GM12878 (cell line): Measurements from ENCODE around the gene ATP5F1D. TPM values are rescaled to one million over a fixed set of nuclear protein-coding genes. Genes with fewer than 3 reads are reported as not detected.
A peak's percentile ranks its signal among the peaks of the same experiment; 100 is the strongest.

Experiments used
- BACH1 ChIP-seq: fragments of 450-650 bp; IDR thresholded peaks from 2 replicates; pipeline ENCODE4 v1.6.1; 2017; ENCODE audit warnings: mild to moderate bottlenecking, borderline replicate concordance
- BRCA1 ChIP-seq: IDR thresholded peaks from 2 replicates; pipeline ENCODE4 v1.6.1; 2011; ENCODE audit warnings: low read depth, low read length, improper control_type of control experiment
- DPF2 ChIP-seq: fragments of 450-650 bp; IDR thresholded peaks from 2 replicates; pipeline ENCODE4 v1.6.1; 2017; ENCODE audit warnings: mild to moderate bottlenecking
- EGR1 ChIP-seq, 2 experiments: IDR thresholded peaks; 1 replicate in 1 of 2; 2 replicates in 1 of 2; pipeline ENCODE4 v1.6.1; 2011 to 2012; ENCODE audit warnings: low read depth in 2 of 2, low read length in 2 of 2, borderline replicate concordance in 1 of 2, mild to moderate bottlenecking in 1 of 2, moderate library complexity in 1 of 2
- EP300 ChIP-seq, 2 experiments: fragments of 150-350 bp in 1 of 2; IDR thresholded peaks; 2 replicates each; pipeline ENCODE4 v1.6.1; 2011 to 2012; ENCODE audit warnings: low read depth in 2 of 2, low read length in 2 of 2, borderline replicate concordance in 1 of 2, improper control_type of control experiment in 1 of 2, inconsistent platforms in 1 of 2; ENCODE audit not compliant: control insufficient read depth in 1 of 2
- ESRRA ChIP-seq: IDR thresholded peaks from 2 replicates; pipeline ENCODE4 v1.6.1; 2012; ENCODE audit warnings: mild to moderate bottlenecking, low read length, improper control_type of control experiment
- FOXM1 ChIP-seq: IDR thresholded peaks from 2 replicates; pipeline ENCODE4 v1.6.1; 2012; ENCODE audit warnings: low read depth, mild to moderate bottlenecking, inconsistent platforms, low read length, moderate library complexity
- NFIC ChIP-seq: IDR thresholded peaks from 2 replicates; pipeline ENCODE4 v1.6.1; 2012; ENCODE audit warnings: low read depth, mild to moderate bottlenecking, inconsistent platforms, low read length, moderate library complexity
- NFYA ChIP-seq: IDR thresholded peaks from 2 replicates; pipeline ENCODE4 v1.6.1; 2011; ENCODE audit warnings: low read depth, mild to moderate bottlenecking, low read length, improper control_type of control experiment, borderline replicate concordance
- NFYB ChIP-seq: IDR thresholded peaks from 2 replicates; pipeline ENCODE4 v1.6.1; 2011; ENCODE audit warnings: low read depth, mild to moderate bottlenecking, low read length, improper control_type of control experiment, moderate library complexity; ENCODE audit not compliant: insufficient read depth
- POLR2AphosphoS5 ChIP-seq: IDR thresholded peaks from 2 replicates; pipeline ENCODE4 v1.6.1; 2011; ENCODE audit warnings: mild to moderate bottlenecking, low read length, inconsistent platforms
- SIX5 ChIP-seq: IDR thresholded peaks from 2 replicates; pipeline ENCODE4 v1.6.1; 2011; ENCODE audit warnings: mild to moderate bottlenecking, low read depth, low read length, moderate library complexity; ENCODE audit not compliant: severe bottlenecking
- SP1 ChIP-seq: IDR thresholded peaks from one replicate; pipeline ENCODE4 v1.6.1; 2011; ENCODE audit warnings: low read depth, low read length
- SRF ChIP-seq, 2 experiments: IDR thresholded peaks; 2 replicates each; pipeline ENCODE4 v1.6.1; 2011; ENCODE audit warnings: low read depth in 2 of 2, low read length in 2 of 2, mild to moderate bottlenecking in 1 of 2, moderate library complexity in 1 of 2
- STAT3 ChIP-seq: IDR thresholded peaks from 2 replicates; pipeline ENCODE4 v1.6.1; 2011; ENCODE audit warnings: low read depth, low read length, improper control_type of control experiment
- SUPT20H ChIP-seq: IDR thresholded peaks from 2 replicates; pipeline ENCODE4 v1.6.1; 2011; ENCODE audit warnings: low read depth, mild to moderate bottlenecking, low read length, moderate library complexity, borderline replicate concordance; ENCODE audit not compliant: control insufficient read depth
- TBL1XR1 ChIP-seq: IDR thresholded peaks from 2 replicates; pipeline ENCODE4 v1.6.1; 2012; ENCODE audit warnings: low read depth, low read length, improper control_type of control experiment
- TCF3 ChIP-seq: IDR thresholded peaks from 2 replicates; pipeline ENCODE4 v1.6.1; 2012; ENCODE audit warnings: low read depth, mild to moderate bottlenecking, low read length, borderline replicate concordance; ENCODE audit not compliant: insufficient read depth
- YBX1 ChIP-seq: fragments of 450-650 bp; IDR thresholded peaks from 2 replicates; pipeline ENCODE4 v1.6.1; 2016; ENCODE audit warnings: antibody characterized with exemption
- ZNF384 ChIP-seq: IDR thresholded peaks from 2 replicates; pipeline ENCODE4 v1.6.1; 2012; ENCODE audit warnings: low read depth, mild to moderate bottlenecking, low read length, improper control_type of control experiment, borderline replicate concordance
- polyA plus RNA-seq, 11 experiments: library from polyadenylated mRNA; depleted of rRNA in 4 of 11; unstranded in 6 of 11; stranded (reverse) in 5 of 11; fragments of >200 nt; fragmentation: Nextera tagmentation in 4 of 11; fragmentation: Illumina TruSeq in 1 of 11; extraction: Ambion mirVana in 4 of 11; extraction: Trizol in 1 of 11; gene quantifications; 1 replicate in 1 of 11; 2 replicates in 10 of 11; pipeline versions ENCODE4 v1.2.1 to v1.2.3, GENCODE V29; 2011 to 2016; ENCODE audit warnings: inconsistent platforms in 2 of 11, missing spikeins in 2 of 11, low read depth in 1 of 11
- total RNA-seq, 4 experiments: library from RNA; depleted of rRNA in 3 of 4; stranded (reverse); fragments of >200 nt in 3 of 4; fragmentation: Illumina TruSeq in 1 of 4; extraction: Trizol in 1 of 4; gene quantifications; 2 replicates each; pipeline versions ENCODE4 v1.2.1 to v1.2.3, GENCODE V29; 2013 to 2021
- TF ChIP-seq, protein P1 (sequence below): IDR thresholded peaks from 2 replicates; pipeline ENCODE4 v1.6.1; 2012; ENCODE audit warnings: improper control_type of control experiment, low read depth, low read length; ENCODE audit not compliant: insufficient replicate concordance
- TF ChIP-seq, protein P2 (sequence below): IDR thresholded peaks from 2 replicates; pipeline ENCODE4 v1.6.1; 2012; ENCODE audit warnings: low read depth, low read length, improper control_type of control experiment

ATP5F1D gene
- total and polyA plus RNA-seq, 10 of the 15 experiments (the other 5 are each of a cell fraction or from before 2014, with no cell fraction given), result 7.2 to 357 (median 49.5) TPM

DNA sequence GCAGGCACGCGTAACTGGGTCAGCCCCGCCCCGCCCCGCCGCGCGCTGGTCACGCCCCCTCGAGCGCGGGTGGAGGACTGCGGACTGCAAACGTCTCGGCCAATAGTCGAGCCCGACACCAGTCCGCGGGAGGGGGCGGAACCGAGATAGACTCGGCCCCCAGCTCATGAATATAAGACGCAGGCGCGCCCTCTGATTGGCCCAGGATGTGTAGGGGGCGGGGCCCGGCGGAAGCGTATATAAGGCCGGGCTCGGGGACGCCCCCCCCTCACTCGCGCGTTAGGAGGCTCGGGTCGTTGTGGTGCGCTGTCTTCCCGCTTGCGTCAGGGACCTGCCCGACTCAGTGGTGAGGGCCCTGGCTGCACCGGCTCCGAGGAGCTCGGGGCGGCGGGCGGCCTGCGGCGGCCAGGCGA is 27.5 kb downstream of the ATP5F1D start, which contains the start of gene CIRBP (continued):
- no peak for TF ChIP-seq EP300 (IDR thresholded peaks at IDR 0.05; ENCODE audit: borderline replicate concordance in 1 of 2, control insufficient read depth in 1 of 2, low read depth in 2 of 2, low read length in 2 of 2)
- TF ChIP-seq ESRRA, result no peak
- no peak for TF ChIP-seq NFIC
- no peak for TF ChIP-seq SUPT20H
- TF ChIP-seq NFYA, result no peak
- TF ChIP-seq STAT3, result no peak
- peak; percentile 1; the same call in 1 of the 2 replicates for TF ChIP-seq TBL1XR1
- peak; percentile 98 for TF ChIP-seq POLR2AphosphoS5
- TF ChIP-seq ZNF384, result no peak
- TF ChIP-seq NFYB, result peak; percentile 71; the same call in 1 of the 2 replicates
- peak; percentile 91 for TF ChIP-seq TCF3
- no peak for TF ChIP-seq BRCA1
- TF ChIP-seq YBX1, result no peak
- TF ChIP-seq DPF2, result no peak
- no peak; the same call in 1 of the 2 replicates for TF ChIP-seq BACH1
- no peak for TF ChIP-seq SIX5
- TF ChIP-seq, protein P1, sequence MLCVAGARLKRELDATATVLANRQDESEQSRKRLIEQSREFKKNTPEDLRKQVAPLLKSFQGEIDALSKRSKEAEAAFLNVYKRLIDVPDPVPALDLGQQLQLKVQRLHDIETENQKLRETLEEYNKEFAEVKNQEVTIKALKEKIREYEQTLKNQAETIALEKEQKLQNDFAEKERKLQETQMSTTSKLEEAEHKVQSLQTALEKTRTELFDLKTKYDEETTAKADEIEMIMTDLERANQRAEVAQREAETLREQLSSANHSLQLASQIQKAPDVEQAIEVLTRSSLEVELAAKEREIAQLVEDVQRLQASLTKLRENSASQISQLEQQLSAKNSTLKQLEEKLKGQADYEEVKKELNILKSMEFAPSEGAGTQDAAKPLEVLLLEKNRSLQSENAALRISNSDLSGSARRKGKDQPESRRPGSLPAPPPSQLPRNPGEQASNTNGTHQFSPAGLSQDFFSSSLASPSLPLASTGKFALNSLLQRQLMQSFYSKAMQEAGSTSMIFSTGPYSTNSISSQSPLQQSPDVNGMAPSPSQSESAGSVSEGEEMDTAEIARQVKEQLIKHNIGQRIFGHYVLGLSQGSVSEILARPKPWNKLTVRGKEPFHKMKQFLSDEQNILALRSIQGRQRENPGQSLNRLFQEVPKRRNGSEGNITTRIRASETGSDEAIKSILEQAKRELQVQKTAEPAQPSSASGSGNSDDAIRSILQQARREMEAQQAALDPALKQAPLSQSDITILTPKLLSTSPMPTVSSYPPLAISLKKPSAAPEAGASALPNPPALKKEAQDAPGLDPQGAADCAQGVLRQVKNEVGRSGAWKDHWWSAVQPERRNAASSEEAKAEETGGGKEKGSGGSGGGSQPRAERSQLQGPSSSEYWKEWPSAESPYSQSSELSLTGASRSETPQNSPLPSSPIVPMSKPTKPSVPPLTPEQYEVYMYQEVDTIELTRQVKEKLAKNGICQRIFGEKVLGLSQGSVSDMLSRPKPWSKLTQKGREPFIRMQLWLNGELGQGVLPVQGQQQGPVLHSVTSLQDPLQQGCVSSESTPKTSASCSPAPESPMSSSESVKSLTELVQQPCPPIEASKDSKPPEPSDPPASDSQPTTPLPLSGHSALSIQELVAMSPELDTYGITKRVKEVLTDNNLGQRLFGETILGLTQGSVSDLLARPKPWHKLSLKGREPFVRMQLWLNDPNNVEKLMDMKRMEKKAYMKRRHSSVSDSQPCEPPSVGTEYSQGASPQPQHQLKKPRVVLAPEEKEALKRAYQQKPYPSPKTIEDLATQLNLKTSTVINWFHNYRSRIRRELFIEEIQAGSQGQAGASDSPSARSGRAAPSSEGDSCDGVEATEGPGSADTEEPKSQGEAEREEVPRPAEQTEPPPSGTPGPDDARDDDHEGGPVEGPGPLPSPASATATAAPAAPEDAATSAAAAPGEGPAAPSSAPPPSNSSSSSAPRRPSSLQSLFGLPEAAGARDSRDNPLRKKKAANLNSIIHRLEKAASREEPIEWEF, result no peak
- TF ChIP-seq SRF (IDR thresholded peaks at IDR 0.05; ENCODE audit: low read depth in 2 of 2, low read length in 2 of 2), result peak; percentile 48 to 62; a peak in 1 of 4 replicates
- TF ChIP-seq, protein P2, sequence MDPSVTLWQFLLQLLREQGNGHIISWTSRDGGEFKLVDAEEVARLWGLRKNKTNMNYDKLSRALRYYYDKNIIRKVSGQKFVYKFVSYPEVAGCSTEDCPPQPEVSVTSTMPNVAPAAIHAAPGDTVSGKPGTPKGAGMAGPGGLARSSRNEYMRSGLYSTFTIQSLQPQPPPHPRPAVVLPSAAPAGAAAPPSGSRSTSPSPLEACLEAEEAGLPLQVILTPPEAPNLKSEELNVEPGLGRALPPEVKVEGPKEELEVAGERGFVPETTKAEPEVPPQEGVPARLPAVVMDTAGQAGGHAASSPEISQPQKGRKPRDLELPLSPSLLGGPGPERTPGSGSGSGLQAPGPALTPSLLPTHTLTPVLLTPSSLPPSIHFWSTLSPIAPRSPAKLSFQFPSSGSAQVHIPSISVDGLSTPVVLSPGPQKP, result peak; percentile 13; the same call in 1 of the 2 replicates
- no peak for TF ChIP-seq FOXM1
- peak in 1 of 2 experiments; percentile 18; a peak in 1 of 3 replicates for TF ChIP-seq EGR1 (IDR thresholded peaks at IDR 0.05; ENCODE audit: borderline replicate concordance in 1 of 2, low read depth in 2 of 2, low read length in 2 of 2)
- peak; percentile 88 for TF ChIP-seq SP1
